Stomach (tissue), 9 donors: ENCODE measurements around the gene ANKRD44. TPM values are rescaled to one million over a fixed set of nuclear protein-coding genes. Genes with fewer than 3 reads are reported as not detected.
"Not testable (repeated sequence)": the region's sequence is repeated elsewhere in the genome, so short reads cannot be mapped to it uniquely, and the experiment has no call there.

Experiments
- DNase-seq, 2 donors: peaks; one replicate each; pipeline versions ENCODE4 v3.0.0 to v3.0.0-alpha.2; 2013 to 2019
- H3K27ac ChIP-seq, 5 donors: fragments of 200-600 bp in 4 of 5; sonication (generic) in 4 of 5; one replicate each; pipeline ENCODE4 v1.5.1; 2013 to 2019; ENCODE audit warnings: mild to moderate bottlenecking in 1 of 5, moderate library complexity in 1 of 5
- H3K27me3 ChIP-seq, 3 donors: fragments of 200-600 bp; sonication (generic); one replicate each; pipeline ENCODE4 v1.5.1; 2017 to 2019; ENCODE audit warnings: mixed run types in 1 of 3
- H3K36me3 ChIP-seq, 4 donors: fragments of 200-600 bp; sonication (generic); 1 replicate in 3 of 4; 2 replicates in 1 of 4; pipeline ENCODE4 v1.5.1; 2016 to 2019
- H3K4me1 ChIP-seq, 4 donors: fragments of 200-600 bp; sonication (generic); one replicate each; pipeline ENCODE4 v1.5.1; 2016 to 2019
- H3K4me3 ChIP-seq, 4 donors: fragments of 200-600 bp; sonication (generic) in 3 of 4; one replicate each; pipeline ENCODE4 v1.5.1; 2016 to 2019; ENCODE audit warnings: mild to moderate bottlenecking in 1 of 4
- H3K9me3 ChIP-seq, 4 donors: fragments of 200-600 bp; sonication (generic); one replicate each; pipeline ENCODE4 v1.5.1; 2016 to 2019
- EP300 ChIP-seq: sonication (generic); formaldehyde crosslinking; IDR thresholded peaks from one replicate; pipeline ENCODE4 v1.6.1; 2017; ENCODE audit warnings: antibody characterized with exemption
- POLR2A ChIP-seq, 4 donors: fragments of 450-650 bp; IDR thresholded peaks; one replicate each; pipeline ENCODE4 v1.6.1; 2016; ENCODE audit warnings: antibody characterized with exemption in 4 of 4, control low read depth in 2 of 4, mild to moderate bottlenecking in 1 of 4, moderate library complexity in 1 of 4
- POLR2AphosphoS5 ChIP-seq, 3 donors: sonication (generic); formaldehyde crosslinking; IDR thresholded peaks; one replicate each; pipeline ENCODE4 v1.6.1; 2016; ENCODE audit warnings: antibody characterized with exemption in 3 of 3
- whole genome bisulfite sequencing, 5 donors: extraction: QIAGEN DNeasy Blood & Tissue Kit in 3 of 5; methylation state at CpG; one replicate each; pipeline versions ENCODE4 v1.1.5 to v1.1.7; 2013 to 2018; 5-methylcytosine and 5-hydroxymethylcytosine counted together
- intact Hi-C: fragments of 100-400 bp; cut with DNase I; formaldehyde crosslinking; loops from one replicate; pipeline ENCODE4 v1.15.1; 2023; ENCODE audit warnings: low total_unique reads
- polyA plus RNA-seq, 3 donors: library from polyadenylated mRNA; stranded (reverse); fragments of 200-250 nt; gene quantifications; one replicate each; pipeline ENCODE4 v1.2.3, GENCODE V29; 2013
- total RNA-seq, 5 donors: library from RNA; depleted of rRNA; stranded (reverse); fragments of >200 nt; gene quantifications; one replicate each; pipeline versions ENCODE4 v1.1.0 to v1.2.3, GENCODE V29; 2014 to 2016
- TF ChIP-seq, protein P1 (sequence below), 7 experiments: fragments of 450-650 bp in 4 of 7; fragments of 200-600 bp in 3 of 7; sonication (generic) in 3 of 7; IDR thresholded peaks; one replicate each; pipeline ENCODE4 v1.5.1; 2016 to 2019; ENCODE audit warnings: antibody characterized with exemption in 7 of 7, control low read depth in 2 of 7, mild to moderate bottlenecking in 1 of 7
- donor health status: healthy with polysubstance abuse.
- donor health status: Bipolar disorder and iron deficiency.
- donor health status: healthy.

ANKRD44 gene
- total and polyA plus RNA-seq, 8 donors, result 1.2 to 58.4 (median 7.0) TPM

DNA sequence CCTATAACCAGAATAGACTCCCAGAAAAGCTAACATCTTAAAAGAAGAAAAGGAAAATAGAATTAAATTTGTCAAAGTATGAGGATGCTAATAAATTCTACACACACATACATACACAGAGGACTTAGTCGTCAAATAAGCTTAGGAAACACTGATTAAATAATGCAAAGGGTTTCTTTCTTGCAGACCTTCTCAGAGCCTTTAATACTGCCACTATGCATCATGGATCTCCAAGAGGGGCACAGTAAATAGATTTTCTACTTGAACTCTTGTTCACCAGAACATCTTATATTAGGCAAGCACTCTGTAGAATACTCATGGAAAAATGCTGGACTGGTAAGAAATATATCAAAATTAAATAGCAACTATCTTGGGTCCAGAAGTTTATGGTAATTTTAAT is 69.4 kb downstream of the ANKRD44 start:
- Histone ChIP-seq H3K4me3 (no peak overlapping the region), H3K9me3 (no peaks in the 10 kb centered on the region), H3K4me1 (peaks cover 0 to 54% (median 21%) of the 10 kb centered on the region in 4 donors), H3K27ac (peak overlapping the region in 1 of 5 donors; percentile 21), H3K36me3 (no peaks in the 10 kb centered on the region), H3K27me3 (no peaks in the 10 kb centered on the region)
- WGBS, 5 donors, result 0 to 83% (median 34%) methylated on average over 1 of the region's 1 CpG
- intact Hi-C loops, result no loop called here
- DNase-seq, result no peak
- TF ChIP-seq POLR2A (IDR thresholded peaks at IDR 0.05), result no peak
- TF ChIP-seq EP300, result no peak
- TF ChIP-seq, protein P1, sequence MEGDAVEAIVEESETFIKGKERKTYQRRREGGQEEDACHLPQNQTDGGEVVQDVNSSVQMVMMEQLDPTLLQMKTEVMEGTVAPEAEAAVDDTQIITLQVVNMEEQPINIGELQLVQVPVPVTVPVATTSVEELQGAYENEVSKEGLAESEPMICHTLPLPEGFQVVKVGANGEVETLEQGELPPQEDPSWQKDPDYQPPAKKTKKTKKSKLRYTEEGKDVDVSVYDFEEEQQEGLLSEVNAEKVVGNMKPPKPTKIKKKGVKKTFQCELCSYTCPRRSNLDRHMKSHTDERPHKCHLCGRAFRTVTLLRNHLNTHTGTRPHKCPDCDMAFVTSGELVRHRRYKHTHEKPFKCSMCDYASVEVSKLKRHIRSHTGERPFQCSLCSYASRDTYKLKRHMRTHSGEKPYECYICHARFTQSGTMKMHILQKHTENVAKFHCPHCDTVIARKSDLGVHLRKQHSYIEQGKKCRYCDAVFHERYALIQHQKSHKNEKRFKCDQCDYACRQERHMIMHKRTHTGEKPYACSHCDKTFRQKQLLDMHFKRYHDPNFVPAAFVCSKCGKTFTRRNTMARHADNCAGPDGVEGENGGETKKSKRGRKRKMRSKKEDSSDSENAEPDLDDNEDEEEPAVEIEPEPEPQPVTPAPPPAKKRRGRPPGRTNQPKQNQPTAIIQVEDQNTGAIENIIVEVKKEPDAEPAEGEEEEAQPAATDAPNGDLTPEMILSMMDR (IDR thresholded peaks at IDR 0.05), result no peak
- no peak for TF ChIP-seq POLR2AphosphoS5 (IDR thresholded peaks at IDR 0.05)

DNA sequence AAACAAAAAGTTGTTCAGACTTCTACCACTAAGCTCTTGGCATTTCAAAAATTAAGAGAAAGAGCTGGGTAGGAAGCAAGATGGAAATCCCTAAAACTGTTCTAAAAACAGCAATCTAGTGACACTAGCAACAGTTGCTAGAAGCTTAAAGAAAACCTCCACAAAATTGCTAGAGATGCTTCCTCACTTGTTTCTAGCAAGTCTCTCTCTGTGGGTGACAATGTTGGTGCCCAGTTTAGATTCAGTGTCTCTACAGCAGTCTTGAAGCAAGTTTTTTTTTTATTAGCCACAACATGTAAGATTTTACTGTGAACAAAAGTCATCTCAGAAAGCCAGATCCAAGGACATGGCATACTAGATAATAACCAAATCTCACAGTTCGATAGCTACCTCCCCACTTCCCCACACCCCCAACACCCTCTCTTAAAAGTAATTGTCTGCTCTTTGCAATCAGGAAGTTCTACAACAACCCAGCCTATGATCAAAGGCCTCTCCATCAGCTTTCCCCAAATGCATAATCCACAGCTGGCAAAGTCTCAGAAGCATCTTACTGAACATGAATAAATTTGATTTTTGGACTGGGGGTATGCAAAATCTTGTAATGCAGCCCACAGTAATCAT is 70.0 kb downstream of the ANKRD44 start:
- intact Hi-C loops, result no loop called here
- Histone ChIP-seq H3K4me3 (no peak overlapping the region), H3K4me1 (peaks cover 0 to 59% (median 21%) of the 10 kb centered on the region in 4 donors), H3K36me3 (no peaks in the 10 kb centered on the region), H3K9me3 (no peaks in the 10 kb centered on the region), H3K27ac (peak overlapping the region in 4 of 5 donors; percentile 10 to 85 (median 28)), H3K27me3 (no peaks in the 10 kb centered on the region)
- TF ChIP-seq POLR2A (IDR thresholded peaks at IDR 0.05), result no peak
- TF ChIP-seq, protein P1 (IDR thresholded peaks at IDR 0.05), result no peak
- 53 to 69% (median 65%) methylated on average over 1 of the region's 1 CpG for WGBS, 5 donors
- no peak for DNase-seq

DNA sequence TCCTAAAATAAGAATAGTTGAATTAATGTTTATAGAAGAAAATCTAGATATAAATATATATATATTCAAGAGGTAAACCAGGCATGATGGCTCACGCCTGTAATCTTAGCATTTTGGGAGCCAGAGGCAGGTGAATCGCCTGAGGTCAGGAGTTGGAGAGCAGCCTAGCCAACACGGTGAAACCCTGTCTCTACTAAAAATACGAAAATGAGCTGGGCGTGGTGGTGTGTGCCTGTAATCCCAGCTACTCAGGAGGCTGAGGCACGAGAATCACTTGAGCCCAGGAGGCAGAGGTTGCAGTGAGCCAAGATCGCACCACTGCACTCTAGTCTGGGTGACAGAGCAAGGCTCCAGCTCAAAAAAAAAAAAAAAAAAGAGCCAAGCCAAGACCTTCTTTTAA is 70.6 kb downstream of the ANKRD44 start:
- intact Hi-C loops, H3K9me3 ChIP-seq, DNase-seq, H3K27me3 ChIP-seq, H3K4me3 ChIP-seq, H3K36me3 ChIP-seq: not testable (repeated sequence)
- H3K27ac ChIP-seq, result peak overlapping the region in 4 of 5 donors; percentile 10 to 85 (median 28)
- 65 to 83% (median 77%) methylated on average over 7 of the region's 7 CpGs for WGBS, 5 donors
- peaks cover 0 to 59% (median 21%) of the 10 kb centered on the region in 4 donors for H3K4me1 ChIP-seq

DNA sequence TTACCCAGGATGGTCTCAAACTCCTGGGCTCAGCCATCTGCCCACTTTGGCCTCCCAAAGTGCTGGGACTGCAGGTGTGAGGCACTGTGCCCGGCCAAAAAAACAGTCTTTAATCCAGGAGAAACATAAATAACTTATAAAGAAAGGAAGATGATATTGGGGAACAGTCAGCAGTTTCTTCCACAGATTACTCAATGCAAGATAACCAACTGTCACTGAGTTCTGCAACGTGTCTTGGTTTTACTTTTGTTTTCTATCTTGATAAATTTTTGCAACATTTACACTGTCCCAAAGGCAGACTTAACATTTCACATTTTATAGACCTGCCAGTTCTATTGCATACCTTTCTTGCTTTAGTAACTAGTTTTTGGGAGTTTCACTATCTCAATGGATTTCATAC is 71.1 kb downstream of the ANKRD44 start:
- H3K27ac ChIP-seq, result peak overlapping the region in 4 of 5 donors; percentile 18 to 85 (median 55)
- no peaks in the 10 kb centered on the region for H3K9me3 ChIP-seq
- DNase-seq, result no peak
- H3K4me1 ChIP-seq, result peaks cover 0 to 59% (median 21%) of the 10 kb centered on the region in 4 donors
- H3K36me3 ChIP-seq, result no peaks in the 10 kb centered on the region
- 53 to 66% (median 59%) methylated on average over 2 of the region's 2 CpGs for WGBS, 5 donors
- H3K4me3 ChIP-seq, result peak overlapping the region in 1 of 4 donors; percentile 3
- intact Hi-C loops, result no loop called here
- H3K27me3 ChIP-seq, result no peaks in the 10 kb centered on the region
- TF ChIP-seq POLR2AphosphoS5 (IDR thresholded peaks at IDR 0.05), result no peak
- TF ChIP-seq EP300, result no peak
- TF ChIP-seq POLR2A (IDR thresholded peaks at IDR 0.05), result no peak
- TF ChIP-seq, protein P1 (IDR thresholded peaks at IDR 0.05), result no peak

DNA sequence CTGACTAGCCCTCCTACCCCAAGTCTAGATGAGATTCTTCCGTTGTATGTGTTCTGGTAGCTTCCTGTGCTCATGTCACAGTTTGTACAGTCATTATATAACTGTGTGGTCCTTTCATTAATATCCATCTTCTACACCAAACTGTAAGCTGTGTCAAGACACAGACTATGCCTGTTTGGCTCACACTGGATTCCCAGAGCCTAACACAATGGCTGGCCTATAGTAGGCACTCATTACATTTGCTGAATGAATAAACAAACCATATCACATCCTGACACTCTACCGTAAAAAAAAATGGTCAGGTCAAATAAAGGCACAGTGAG is 72.6 kb downstream of the ANKRD44 start:
- no peak overlapping the region for H3K4me3 ChIP-seq
- H3K4me1 ChIP-seq, result peaks cover 0 to 71% (median 21%) of the 10 kb centered on the region in 4 donors
- no peaks in the 10 kb centered on the region for H3K27me3 ChIP-seq
- TF ChIP-seq POLR2AphosphoS5 (IDR thresholded peaks at IDR 0.05), result no peak
- TF ChIP-seq, protein P1 (IDR thresholded peaks at IDR 0.05), result no peak
- no peak for TF ChIP-seq POLR2A (IDR thresholded peaks at IDR 0.05)
- TF ChIP-seq EP300, result no peak
- intact Hi-C loops, result no loop called here
- 40 to 56% (median 47%) methylated on average over 2 of the region's 2 CpGs for WGBS, 5 donors
- no peak for DNase-seq
- H3K27ac ChIP-seq, result no peak overlapping the region
- no peaks in the 10 kb centered on the region for H3K36me3 ChIP-seq
- H3K9me3 ChIP-seq, result no peaks in the 10 kb centered on the region
